GM12892 (cell line): ENCODE data around the gene STAT5A.

Experiments used
- POLR2A ChIP-seq: IDR thresholded peaks from 2 replicates; pipeline ENCODE4 v1.6.1; 2011; ENCODE audit warnings: low read depth, low read length, control low read depth
- POLR2AphosphoS5 ChIP-seq: IDR thresholded peaks from 2 replicates; pipeline ENCODE4 v1.6.1; 2011; ENCODE audit warnings: low read depth, low read length, control low read depth

DNA sequence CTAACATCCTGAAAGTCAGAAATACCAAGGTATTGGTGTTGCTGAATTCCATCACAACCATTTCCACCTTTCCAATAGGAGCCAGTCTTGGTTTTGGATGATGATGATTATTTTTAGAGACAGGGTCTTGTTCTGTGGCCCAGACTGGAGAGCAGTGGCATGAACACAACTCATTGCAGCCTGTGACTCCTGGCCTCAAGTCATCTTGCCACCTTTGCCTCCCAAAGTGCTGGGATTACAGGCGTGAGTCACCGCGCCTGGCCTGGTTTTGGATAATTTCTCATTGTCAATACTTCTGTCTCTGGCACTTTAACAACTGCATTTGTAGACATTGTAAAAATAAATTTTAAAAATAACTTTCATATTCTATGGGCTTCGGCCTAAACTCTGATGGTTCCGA lies 34.7 kb upstream of the STAT5A start:
- TF ChIP-seq POLR2A (no peak), POLR2AphosphoS5 (no peak)
